ENCODE measurements around the gene LEFTY2.
"Not testable (repeated sequence)": the region's sequence is repeated elsewhere in the genome, so short reads cannot be mapped to it uniquely, and the experiment has no call there.

LEFTY2 gene

GRCh38 chr1:225899044-225899925, 41.7 kb downstream of the LEFTY2 start:
- no peak for DNase-seq

GRCh38 chr1:225897595-225898514, 43.2 kb downstream of the LEFTY2 start:
- no peak for DNase-seq

- DNase-seq: no peak
These were observed 44.0 kb downstream of the LEFTY2 start for GRCh38 chr1:225896937-225897549.

GRCh38 chr1:225896494-225896893, 44.5 kb downstream of the LEFTY2 start:
- DNase-seq: no peak

GRCh38 chr1:225892307-225892706, 48.7 kb downstream of the LEFTY2 start:
- DNase-seq: no peak

GRCh38 chr1:225891229-225891972, 49.6 kb downstream of the LEFTY2 start:
- DNase-seq: no peak

- no peak for DNase-seq
These were observed 50.4 kb downstream of the LEFTY2 start for GRCh38 chr1:225890346-225891228.

- no peak for DNase-seq
These were observed 51.3 kb downstream of the LEFTY2 start for GRCh38 chr1:225889743-225890142.

GRCh38 chr1:225888898-225889601, 52.0 kb downstream of the LEFTY2 start, which contains the start of gene LEFTY1:
TSS of gene LEFTY1 (minus strand) at chr1:225889146. CDS start at chr1:225889066, 80 bp downstream.
- DNase-seq: no peak

- DNase-seq: no peak
These were observed 52.6 kb downstream of the LEFTY2 start for GRCh38 chr1:225888289-225888897.

GRCh38 chr1:225887554-225888288, 53.3 kb downstream of the LEFTY2 start:
- DNase-seq: not testable (repeated sequence)

- no peak for DNase-seq
These were observed 54.0 kb downstream of the LEFTY2 start for GRCh38 chr1:225887030-225887314.

Measured in inflammatory macrophage treated with lipopolysaccharide for 4 hours (primary cell).